ENCODE data around the gene TELO2.

Gene TELO2

GRCh38 chr16:1498899-1499676 is 5.9 kb downstream of the TELO2 start:
- no peak for DNase-seq (ENCODE audit: low read depth in 1 of 2, low spot score in 1 of 2)

- DNase-seq (ENCODE audit: low read depth in 1 of 2, low spot score in 1 of 2) = no peak
Measured at GRCh38 chr16:1499756-1500464, 6.8 kb downstream of the TELO2 start.

- DNase-seq (ENCODE audit: low read depth in 1 of 2, low spot score in 1 of 2) = no peak
Measured at GRCh38 chr16:1500465-1501150, 7.4 kb downstream of the TELO2 start.

GRCh38 chr16:1501630-1502029 is 8.5 kb downstream of the TELO2 start:
- no peak for DNase-seq (ENCODE audit: low read depth in 1 of 2, low spot score in 1 of 2)

- DNase-seq (ENCODE audit: low read depth in 1 of 2, low spot score in 1 of 2) = no peak
Measured at GRCh38 chr16:1502092-1503004, 9.2 kb downstream of the TELO2 start.

GRCh38 chr16:1503110-1503955 is 10.2 kb downstream of the TELO2 start:
- DNase-seq (ENCODE audit: low read depth in 1 of 2, low spot score in 1 of 2) = no peak

GRCh38 chr16:1505073-1505844 is 12.1 kb downstream of the TELO2 start:
- no peak for DNase-seq (ENCODE audit: low read depth in 1 of 2, low spot score in 1 of 2)

- no peak for DNase-seq (ENCODE audit: low read depth in 1 of 2, low spot score in 1 of 2)
Measured at GRCh38 chr16:1505912-1506311, 12.8 kb downstream of the TELO2 start.

GRCh38 chr16:1506494-1507213 is 13.5 kb downstream of the TELO2 start:
- no peak for DNase-seq (ENCODE audit: low read depth in 1 of 2, low spot score in 1 of 2)

- DNase-seq (ENCODE audit: low read depth in 1 of 2, low spot score in 1 of 2) = no peak
Measured at GRCh38 chr16:1508494-1509187, 15.5 kb downstream of the TELO2 start.

- DNase-seq (ENCODE audit: low read depth in 1 of 2, low spot score in 1 of 2) = no peak
Measured at GRCh38 chr16:1509307-1510221, 16.4 kb downstream of the TELO2 start.

- DNase-seq (ENCODE audit: low read depth in 1 of 2, low spot score in 1 of 2) = no peak
Measured at GRCh38 chr16:1510272-1510671, 17.1 kb downstream of the TELO2 start.

GRCh38 chr16:1510941-1511351 is 17.8 kb downstream of the TELO2 start:
- DNase-seq (ENCODE audit: low read depth in 1 of 2, low spot score in 1 of 2) = no peak

- no peak for DNase-seq (ENCODE audit: low read depth in 1 of 2, low spot score in 1 of 2)
Measured at GRCh38 chr16:1511662-1512569, 18.8 kb downstream of the TELO2 start.

GRCh38 chr16:1512774-1513173 is 19.6 kb downstream of the TELO2 start:
- no peak for DNase-seq (ENCODE audit: low read depth in 1 of 2, low spot score in 1 of 2)

GRCh38 chr16:1514507-1514906 is 21.3 kb downstream of the TELO2 start:
- no peak for DNase-seq (ENCODE audit: low read depth in 1 of 2, low spot score in 1 of 2)

Data from activated T-helper 1 cell treated with anti-CD3 and anti-CD28 coated beads, Interleukin-2, amount 50 U/mL, for 16 hours (primary cell).